ENCODE measurements around the gene RGL1. TPM values are rescaled to one million over a fixed set of nuclear protein-coding genes. Genes with fewer than 3 reads are reported as not detected.
"Not testable (repeated sequence)": the region's sequence is repeated elsewhere in the genome, so short reads cannot be mapped to it uniquely, and the experiment has no call there.

RGL1 gene
- total RNA-seq, 1 donor from 2014 or later = 15.0 TPM

DNA sequence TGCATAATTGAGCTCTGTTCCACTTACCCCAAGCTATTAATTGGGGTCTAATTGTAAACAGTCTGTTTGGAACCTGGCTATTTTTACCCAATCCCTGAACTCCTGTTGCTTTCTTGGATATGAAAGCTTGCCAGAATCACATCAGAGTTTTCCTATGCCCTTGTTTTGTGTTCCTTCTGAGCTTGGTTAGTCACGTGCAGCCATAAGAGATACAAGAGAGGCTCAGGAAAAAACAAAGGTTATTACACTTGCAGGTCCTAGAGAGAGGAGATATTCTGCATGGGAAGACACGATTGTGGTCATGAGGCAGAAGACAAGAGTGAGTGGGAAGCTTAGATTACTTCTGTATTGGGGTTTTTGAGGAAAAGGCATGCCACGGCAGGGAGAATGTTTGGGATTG, 46.0 kb upstream of the RGL1 start:
- Mint-ChIP-seq H3K9me3 (peaks cover 11% of the 10 kb centered on the region), H3K27me3 (ENCODE audit: insufficient read depth, low read depth) (peaks cover 2% of the 10 kb centered on the region), H3K4me1 (peaks cover 5% of the 10 kb centered on the region), H3K27ac (no peak overlapping the region), H3K36me3 (peaks cover 10% of the 10 kb centered on the region), H3K4me3 (no peak overlapping the region)
- no peak overlapping the region for H3K9ac ChIP-seq
- no peaks in the 10 kb centered on the region for H3F3A ChIP-seq (ENCODE audit: low read depth)
- no peaks in the 10 kb centered on the region for H3K36me3 ChIP-seq
- H3K27me3 ChIP-seq = no peaks in the 10 kb centered on the region
- H3K9me3 ChIP-seq (ENCODE audit: low read depth) = no peaks in the 10 kb centered on the region
- DNase-seq (ENCODE audit: low spot score) = no peak
- H3K4me3 ChIP-seq = no peak overlapping the region
- H2AFZ ChIP-seq (replicated peaks) = no peak overlapping the region
- TF ChIP-seq, protein P1, sequence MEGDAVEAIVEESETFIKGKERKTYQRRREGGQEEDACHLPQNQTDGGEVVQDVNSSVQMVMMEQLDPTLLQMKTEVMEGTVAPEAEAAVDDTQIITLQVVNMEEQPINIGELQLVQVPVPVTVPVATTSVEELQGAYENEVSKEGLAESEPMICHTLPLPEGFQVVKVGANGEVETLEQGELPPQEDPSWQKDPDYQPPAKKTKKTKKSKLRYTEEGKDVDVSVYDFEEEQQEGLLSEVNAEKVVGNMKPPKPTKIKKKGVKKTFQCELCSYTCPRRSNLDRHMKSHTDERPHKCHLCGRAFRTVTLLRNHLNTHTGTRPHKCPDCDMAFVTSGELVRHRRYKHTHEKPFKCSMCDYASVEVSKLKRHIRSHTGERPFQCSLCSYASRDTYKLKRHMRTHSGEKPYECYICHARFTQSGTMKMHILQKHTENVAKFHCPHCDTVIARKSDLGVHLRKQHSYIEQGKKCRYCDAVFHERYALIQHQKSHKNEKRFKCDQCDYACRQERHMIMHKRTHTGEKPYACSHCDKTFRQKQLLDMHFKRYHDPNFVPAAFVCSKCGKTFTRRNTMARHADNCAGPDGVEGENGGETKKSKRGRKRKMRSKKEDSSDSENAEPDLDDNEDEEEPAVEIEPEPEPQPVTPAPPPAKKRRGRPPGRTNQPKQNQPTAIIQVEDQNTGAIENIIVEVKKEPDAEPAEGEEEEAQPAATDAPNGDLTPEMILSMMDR (IDR thresholded peaks at IDR 0.05) = no peak
- TF ChIP-seq EZH2phosphoT487 (IDR thresholded peaks at IDR 0.05) (no peak), EZH2 (IDR thresholded peaks at IDR 0.05) (no peak)
- H3K4me1 ChIP-seq = peaks cover 9% of the 10 kb centered on the region
- no peak overlapping the region for H3K4me2 ChIP-seq
- no peaks in the 10 kb centered on the region for H3K79me2 ChIP-seq (ENCODE audit: low read depth)
- H3K27ac ChIP-seq = no peak overlapping the region
- H4K20me1 ChIP-seq (ENCODE audit: low read depth) = no peaks in the 10 kb centered on the region

DNA sequence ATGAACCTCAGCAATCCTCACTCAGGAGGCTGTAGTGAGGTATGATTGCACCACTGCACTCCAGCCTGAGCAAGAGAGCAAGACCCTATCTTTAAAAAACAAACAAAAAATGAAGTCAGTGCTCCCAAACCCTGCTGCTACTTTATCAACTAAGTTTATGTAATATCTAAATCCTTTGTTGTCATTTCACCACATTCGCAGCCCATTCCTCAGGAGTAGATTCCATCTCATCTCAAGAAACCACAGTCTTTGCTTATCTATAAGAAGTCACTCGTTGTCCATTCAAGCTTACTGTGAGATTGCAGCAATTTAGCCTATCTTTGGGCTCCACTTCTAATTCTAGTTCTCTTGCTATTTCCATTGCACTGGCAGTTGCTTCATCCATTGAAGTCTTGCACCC, 44.3 kb upstream of the RGL1 start:
- peaks cover 2% of the 10 kb centered on the region for H3K27me3 Mint-ChIP-seq (ENCODE audit: insufficient read depth, low read depth)
- DNase-seq (ENCODE audit: low spot score) = no peak
- H3K27ac ChIP-seq = no peak overlapping the region
- H3F3A ChIP-seq (ENCODE audit: low read depth) = no peaks in the 10 kb centered on the region
- TF ChIP-seq EZH2phosphoT487 (IDR thresholded peaks at IDR 0.05) (no peak), EZH2 (IDR thresholded peaks at IDR 0.05) (no peak)
- TF ChIP-seq, protein P1 (IDR thresholded peaks at IDR 0.05) = no peak
- peaks cover 5% of the 10 kb centered on the region for H3K4me1 Mint-ChIP-seq
- H3K79me2 ChIP-seq (ENCODE audit: low read depth) = no peaks in the 10 kb centered on the region
- H3K36me3 Mint-ChIP-seq = peaks cover 14% of the 10 kb centered on the region
- H3K4me3 ChIP-seq = no peak overlapping the region
- H4K20me1 ChIP-seq (ENCODE audit: low read depth) = no peaks in the 10 kb centered on the region
- H3K9ac ChIP-seq = no peak overlapping the region
- no peaks in the 10 kb centered on the region for H3K36me3 ChIP-seq
- no peaks in the 10 kb centered on the region for H3K9me3 ChIP-seq (ENCODE audit: low read depth)
- H2AFZ ChIP-seq (replicated peaks) = no peak overlapping the region
- H3K4me1 ChIP-seq = peaks cover 9% of the 10 kb centered on the region
- no peak overlapping the region for H3K4me3 Mint-ChIP-seq
- no peak overlapping the region for H3K4me2 ChIP-seq
- H3K27ac Mint-ChIP-seq = no peak overlapping the region
- H3K27me3 ChIP-seq = no peaks in the 10 kb centered on the region
- H3K9me3 Mint-ChIP-seq = peaks cover 26% of the 10 kb centered on the region

DNA sequence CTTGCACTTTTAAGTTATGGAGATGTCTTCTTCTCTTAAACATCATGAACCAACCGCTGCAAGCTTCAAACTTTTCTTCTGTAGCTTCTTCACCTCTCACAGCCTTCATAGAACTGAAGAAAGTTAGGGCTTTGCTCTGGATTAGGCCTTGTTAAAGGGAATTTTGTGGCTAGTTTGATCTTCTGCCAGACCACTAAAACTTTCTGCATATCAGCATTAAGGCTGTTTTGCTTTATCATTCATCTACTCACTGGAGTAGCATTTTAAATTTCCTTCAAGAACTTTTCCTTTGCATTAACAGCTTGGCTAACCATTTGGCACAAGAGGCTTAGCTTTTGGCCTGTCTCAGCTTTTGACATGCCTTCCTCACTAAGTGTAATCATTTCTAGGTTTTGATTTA, 43.0 kb upstream of the RGL1 start:
- Histone ChIP-seq H3K27ac (no peak overlapping the region), H4K20me1 (ENCODE audit: low read depth) (no peaks in the 10 kb centered on the region), H3K9ac (no peak overlapping the region), H3K4me2 (no peak overlapping the region), H3F3A (ENCODE audit: low read depth) (no peaks in the 10 kb centered on the region), H3K4me1 (peaks cover 9% of the 10 kb centered on the region), H3K79me2 (ENCODE audit: low read depth) (no peaks in the 10 kb centered on the region), H2AFZ (replicated peaks) (no peak overlapping the region), H3K27me3 (no peaks in the 10 kb centered on the region), H3K9me3 (ENCODE audit: low read depth) (no peaks in the 10 kb centered on the region), H3K4me3 (no peak overlapping the region), H3K36me3 (no peaks in the 10 kb centered on the region)
- TF ChIP-seq EZH2 (IDR thresholded peaks at IDR 0.05) = no peak
- no peak for TF ChIP-seq EZH2phosphoT487 (IDR thresholded peaks at IDR 0.05)
- TF ChIP-seq, protein P1 (IDR thresholded peaks at IDR 0.05) = no peak
- peaks cover 5% of the 10 kb centered on the region for H3K4me1 Mint-ChIP-seq
- H3K27ac Mint-ChIP-seq = no peak overlapping the region
- peaks cover 26% of the 10 kb centered on the region for H3K9me3 Mint-ChIP-seq
- no peak overlapping the region for H3K4me3 Mint-ChIP-seq
- no peak for DNase-seq (ENCODE audit: low spot score)
- H3K27me3 Mint-ChIP-seq (ENCODE audit: insufficient read depth, low read depth) = peaks cover 2% of the 10 kb centered on the region
- H3K36me3 Mint-ChIP-seq = peaks cover 14% of the 10 kb centered on the region

DNA sequence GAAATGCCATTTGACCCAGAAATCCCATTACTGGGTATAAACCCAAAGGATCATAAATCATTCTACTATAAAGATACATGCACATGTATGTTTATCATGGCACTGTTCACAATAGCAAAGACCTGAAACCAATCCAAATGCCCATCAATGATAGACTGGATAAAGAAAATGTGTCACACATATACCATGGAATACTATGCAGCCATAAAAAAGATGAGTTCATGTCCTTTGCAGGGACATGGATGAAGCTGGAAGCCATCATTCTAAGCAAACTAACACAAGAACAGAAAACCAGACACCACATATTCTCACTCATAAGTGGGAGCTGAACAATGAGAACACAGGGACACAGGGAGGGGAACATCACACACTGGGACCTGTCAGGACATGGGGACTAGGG, 42.1 kb upstream of the RGL1 start:
- H2AFZ ChIP-seq (replicated peaks); H3K27ac Mint-ChIP-seq; H3K4me3 ChIP-seq; H3K36me3 ChIP-seq; H4K20me1 ChIP-seq (ENCODE audit: low read depth); DNase-seq (ENCODE audit: low spot score); H3K27ac ChIP-seq; H3K4me3 Mint-ChIP-seq; H3F3A ChIP-seq (ENCODE audit: low read depth); H3K27me3 Mint-ChIP-seq (ENCODE audit: insufficient read depth, low read depth); H3K4me1 ChIP-seq; H3K27me3 ChIP-seq; H3K9me3 ChIP-seq (ENCODE audit: low read depth); H3K4me2 ChIP-seq; H3K9ac ChIP-seq; H3K79me2 ChIP-seq (ENCODE audit: low read depth); H3K4me1 Mint-ChIP-seq: not testable (repeated sequence)
- Mint-ChIP-seq H3K9me3 (peaks cover 26% of the 10 kb centered on the region), H3K36me3 (peaks cover 14% of the 10 kb centered on the region)
